HCT116 (cell line): Measurements from ENCODE around the gene TEP1. TPM values are rescaled to one million over a fixed set of nuclear protein-coding genes. Genes with fewer than 3 reads are reported as not detected.

Experiments used
- ATAC-seq: fragments of 200-7000 bp; cut with Tn5 transposase; 2 replicates; pipeline ENCODE4 v1.9.1; 2020; ENCODE audit warnings: mild to moderate bottlenecking, moderate library complexity
- BruUV-seq: library from RNA; stranded (reverse); fragments of 400-500 nt; replicated peaks from 2 replicates; lab custom pipeline; 2021; lab: Mats Ljungman, UMichigan
- CTCF ChIA-PET: fragments of 300-600 bp; sonication (Branson Sonifier 250); formaldehyde crosslinking; loops from one replicate; lab custom pipeline; 2021; ENCODE audit warnings: antibody characterized with exemption; lab: Charles Lee
- POLR2A ChIA-PET: fragments of 300-600, 350-600 bp; sonication (Branson Sonifier 250); formaldehyde crosslinking; loops from one replicate; lab custom pipeline; 2021; ENCODE audit warnings: antibody characterized with exemption; lab: Charles Lee
- RAD21 ChIA-PET, 2 experiments: fragments of 300-600 bp; sonication (Branson Sonifier 250); formaldehyde crosslinking; loops; one replicate each; lab custom pipeline; 2023; ENCODE audit warnings: low total read pairs in 2 of 2; ENCODE audit not compliant: uncharacterized antibody in 2 of 2, unreplicated experiment in 2 of 2, low non-redundant PET in 1 of 2; lab: Charles Lee
- DNase-seq: peaks from one replicate; pipeline ENCODE4 v3.0.0-alpha.2; 2010; ENCODE audit warnings: low read depth, low spot score
- H2AFZ ChIP-seq: fragments of 200-600 bp; shearing (Covaris generic), sonication (generic); 2 replicates; pipeline ENCODE4 v1.6.1; 2017; ENCODE audit warnings: low read depth, mixed run types, mixed read lengths, antibody characterized with exemption, low read length; ENCODE audit not compliant: poor library complexity, severe bottlenecking
- H3K27ac ChIP-seq: 2 replicates; pipeline ENCODE4 v1.5.1; 2012; ENCODE audit warnings: low read depth, low read length
- H3K27me3 ChIP-seq: fragments of 200-600 bp; sonication (generic); 2 replicates; pipeline ENCODE4 v1.6.1; 2016; ENCODE audit warnings: mixed run types, low read length, mixed read lengths; ENCODE audit not compliant: insufficient read depth
- H3K36me3 ChIP-seq, 2 experiments: fragments of 200-500 bp in 1 of 2; fragments of 200-600 bp in 1 of 2; sonication (Bioruptor generic) in 1 of 2; sonication (generic) in 1 of 2; 2 replicates each; pipeline versions ENCODE4 v1.5.1 to v1.6.1; 2014 to 2016; ENCODE audit warnings: low read length in 2 of 2, inconsistent platforms in 1 of 2, mixed read lengths in 1 of 2, mixed run types in 1 of 2; ENCODE audit not compliant: insufficient read depth in 2 of 2, control insufficient read depth in 1 of 2
- H3K4me1 ChIP-seq, 2 experiments: fragments of 200-600 bp in 1 of 2; sonication (generic) in 1 of 2; 2 replicates each; pipeline versions ENCODE4 v1.5.1 to v1.6.1; 2012 to 2017; ENCODE audit warnings: low read length in 2 of 2, inconsistent platforms in 1 of 2, mild to moderate bottlenecking in 1 of 2, mixed read lengths in 1 of 2, mixed run types in 1 of 2, moderate library complexity in 1 of 2; ENCODE audit not compliant: insufficient read depth in 2 of 2, control insufficient read depth in 1 of 2
- H3K4me2 ChIP-seq: fragments of 200-600 bp; sonication (generic); 2 replicates; pipeline ENCODE4 v1.6.1; 2017; ENCODE audit warnings: mixed run types, low read length, mixed read lengths
- H3K4me3 ChIP-seq, 2 experiments: fragments of 200-600 bp in 1 of 2; sonication (generic) in 1 of 2; replicated peaks in 1 of 2; 2 replicates each; pipeline ENCODE4 v1.5.1; 2011 to 2016; ENCODE audit warnings: low read length in 2 of 2, control low read depth in 1 of 2, low read depth in 1 of 2, mild to moderate bottlenecking in 1 of 2, mixed read lengths in 1 of 2, mixed run types in 1 of 2
- H3K79me2 ChIP-seq: fragments of 200-600 bp; sonication (generic); 2 replicates; pipeline ENCODE4 v1.6.1; 2017; ENCODE audit warnings: mild to moderate bottlenecking, mixed run types, low read length, moderate library complexity, mixed read lengths; ENCODE audit not compliant: insufficient read depth
- H3K9ac ChIP-seq: fragments of 200-600 bp; sonication (generic); 2 replicates; pipeline ENCODE4 v1.6.1; 2016; ENCODE audit warnings: low read length, mixed read lengths
- H3K9me2 ChIP-seq: fragments of 200-600 bp; sonication (generic), shearing (Covaris generic); 2 replicates; pipeline ENCODE4 v1.6.1; 2017; ENCODE audit warnings: mixed run types, mild to moderate bottlenecking, moderate library complexity; ENCODE audit not compliant: insufficient read depth
- H3K9me3 ChIP-seq, 2 experiments: fragments of 200-500 bp in 1 of 2; fragments of 200-600 bp in 1 of 2; sonication (Bioruptor generic) in 1 of 2; sonication (generic) in 1 of 2; 2 replicates each; pipeline ENCODE4 v1.6.1; 2014 to 2017; ENCODE audit warnings: low read length in 2 of 2, mixed read lengths in 2 of 2, inconsistent platforms in 1 of 2, low read depth in 1 of 2, mild to moderate bottlenecking in 1 of 2, mixed run types in 1 of 2, moderate library complexity in 1 of 2; ENCODE audit not compliant: control insufficient read depth in 1 of 2, insufficient read depth in 1 of 2
- H4K20me1 ChIP-seq: fragments of 200-600 bp; sonication (generic), shearing (Covaris generic); 2 replicates; pipeline ENCODE4 v1.6.1; 2017; ENCODE audit warnings: mixed run types, mild to moderate bottlenecking, moderate library complexity; ENCODE audit not compliant: insufficient read depth
- CEBPB ChIP-seq: IDR thresholded peaks from 2 replicates; pipeline ENCODE4 v1.6.1; 2012; ENCODE audit warnings: low read depth
- EGR1 ChIP-seq: IDR thresholded peaks from 2 replicates; pipeline ENCODE4 v1.6.1; 2012; ENCODE audit warnings: low read depth
- EZH2 ChIP-seq: fragments of 200-600 bp; sonication (generic); IDR thresholded peaks from 2 replicates; pipeline ENCODE4 v1.6.1; 2017; ENCODE audit warnings: antibody characterized with exemption, mixed run types
- FOSL1 ChIP-seq: IDR thresholded peaks from 2 replicates; pipeline ENCODE4 v1.6.1; 2012; ENCODE audit warnings: low read depth
- POLR2A ChIP-seq: IDR thresholded peaks from 2 replicates; pipeline ENCODE4 v1.7.0; 2011; ENCODE audit warnings: borderline replicate concordance; ENCODE audit not compliant: insufficient read depth, insufficient read length; ENCODE audit errors: extremely low read depth
- POLR2AphosphoS5 ChIP-seq: IDR thresholded peaks from 2 replicates; pipeline ENCODE4 v1.6.1; 2011; ENCODE audit warnings: mild to moderate bottlenecking, low read depth, low read length, moderate library complexity
- SP1 ChIP-seq: IDR thresholded peaks from 2 replicates; pipeline ENCODE4 v1.6.1; 2012; ENCODE audit warnings: low read depth
- TCF7L2 ChIP-seq: IDR thresholded peaks from 2 replicates; pipeline ENCODE4 v1.7.0; 2011; ENCODE audit warnings: borderline replicate concordance, inconsistent platforms; ENCODE audit not compliant: insufficient read depth, insufficient read length; ENCODE audit errors: extremely low read depth
- intact Hi-C: fragments of 100-400 bp; cut with micrococcal nuclease; formaldehyde crosslinking; loops from 2 replicates; pipeline ENCODE4 v1.10.0; 2022
- total RNA-seq: library from RNA; stranded (reverse); gene quantifications from one replicate; pipeline ENCODE4 v1.2.1, GENCODE V29; 2021; ENCODE audit not compliant: unreplicated experiment
- TF ChIP-seq, protein P1 (sequence below): IDR thresholded peaks from 2 replicates; pipeline ENCODE4 v1.6.1; 2012
- TF ChIP-seq, protein P2 (sequence below): IDR thresholded peaks from 2 replicates; pipeline ENCODE4 v1.6.1; 2012
- TF ChIP-seq, protein P3 (sequence below): IDR thresholded peaks from 2 replicates; pipeline ENCODE4 v1.6.1; 2011; ENCODE audit warnings: mild to moderate bottlenecking, low read length, moderate library complexity; ENCODE audit not compliant: insufficient replicate concordance; ENCODE audit errors: extremely low read depth
- TF ChIP-seq, protein P4 (sequence below), 3 experiments: fragments of 200-600 bp in 1 of 3; sonication (generic) in 1 of 3; IDR thresholded peaks in 2 of 3; conservative IDR thresholded peaks in 1 of 3; 2 replicates each; pipeline ENCODE4 v1.5.1; 2012 to 2017; ENCODE audit warnings: low read depth in 2 of 3, low read length in 2 of 3, antibody characterized with exemption in 1 of 3, borderline replicate concordance in 1 of 3, control low read depth in 1 of 3, mild to moderate bottlenecking in 1 of 3, mixed read lengths in 1 of 3, mixed run types in 1 of 3, moderate library complexity in 1 of 3; ENCODE audit not compliant: insufficient read depth in 1 of 3

TEP1 gene
- total RNA-seq, 1 experiment from 2014 or later, result 22.4 TPM

DNA sequence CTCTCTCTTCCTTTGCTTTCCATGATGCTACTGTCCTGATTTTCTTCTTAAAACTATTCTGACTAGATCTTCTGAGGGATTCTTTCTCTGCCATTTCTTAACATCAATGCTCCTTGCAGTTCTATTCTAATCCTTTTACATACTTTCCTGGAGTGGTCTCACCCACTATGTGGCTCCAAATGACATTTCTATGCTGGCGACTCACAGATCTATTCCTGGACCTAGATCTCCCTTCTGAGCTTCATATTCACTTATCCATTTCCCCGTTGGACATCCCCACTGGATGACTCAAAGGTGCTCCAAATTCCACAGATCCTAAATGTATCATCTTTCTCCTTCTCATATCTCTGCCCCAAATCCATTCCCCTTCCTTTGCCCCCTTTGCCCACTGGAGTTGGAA is 4.1 kb downstream of the TEP1 start:
- Histone ChIP-seq H4K20me1 (no peaks in the 10 kb centered on the region), H3K79me2 (peaks cover 19% of the 10 kb centered on the region), H3K9me2 (no peaks in the 10 kb centered on the region), H3K4me3 (no peak overlapping the region), H3K27me3 (no peaks in the 10 kb centered on the region), H3K36me3 (peaks cover 17 to 28% of the 10 kb centered on the region in 2 experiments), H2AFZ (no peak overlapping the region), H3K9ac (no peak overlapping the region), H3K4me1 (peaks cover 9 to 29% of the 10 kb centered on the region in 2 experiments), H3K27ac (no peak overlapping the region), H3K4me2 (peak overlapping the region; percentile 36)
- DNase-seq (no peak), ATAC-seq (no peak)
- intact Hi-C loops, result no loop called here
- ChIA-PET RAD21 (no interaction called here), CTCF (no interaction called here), POLR2A (no interaction called here)
- BruUV-seq, result no TSS peak
- TF ChIP-seq EGR1 (no peak), POLR2A (no peak), EZH2 (no peak), POLR2AphosphoS5 (no peak), TCF7L2 (no peak), FOSL1 (no peak), SP1 (no peak), CEBPB (no peak)
- TF ChIP-seq, protein P1, sequence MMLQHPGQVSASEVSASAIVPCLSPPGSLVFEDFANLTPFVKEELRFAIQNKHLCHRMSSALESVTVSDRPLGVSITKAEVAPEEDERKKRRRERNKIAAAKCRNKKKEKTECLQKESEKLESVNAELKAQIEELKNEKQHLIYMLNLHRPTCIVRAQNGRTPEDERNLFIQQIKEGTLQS, result no peak
- TF ChIP-seq, protein P2, sequence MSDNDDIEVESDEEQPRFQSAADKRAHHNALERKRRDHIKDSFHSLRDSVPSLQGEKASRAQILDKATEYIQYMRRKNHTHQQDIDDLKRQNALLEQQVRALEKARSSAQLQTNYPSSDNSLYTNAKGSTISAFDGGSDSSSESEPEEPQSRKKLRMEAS, result no peak
- TF ChIP-seq, protein P3, sequence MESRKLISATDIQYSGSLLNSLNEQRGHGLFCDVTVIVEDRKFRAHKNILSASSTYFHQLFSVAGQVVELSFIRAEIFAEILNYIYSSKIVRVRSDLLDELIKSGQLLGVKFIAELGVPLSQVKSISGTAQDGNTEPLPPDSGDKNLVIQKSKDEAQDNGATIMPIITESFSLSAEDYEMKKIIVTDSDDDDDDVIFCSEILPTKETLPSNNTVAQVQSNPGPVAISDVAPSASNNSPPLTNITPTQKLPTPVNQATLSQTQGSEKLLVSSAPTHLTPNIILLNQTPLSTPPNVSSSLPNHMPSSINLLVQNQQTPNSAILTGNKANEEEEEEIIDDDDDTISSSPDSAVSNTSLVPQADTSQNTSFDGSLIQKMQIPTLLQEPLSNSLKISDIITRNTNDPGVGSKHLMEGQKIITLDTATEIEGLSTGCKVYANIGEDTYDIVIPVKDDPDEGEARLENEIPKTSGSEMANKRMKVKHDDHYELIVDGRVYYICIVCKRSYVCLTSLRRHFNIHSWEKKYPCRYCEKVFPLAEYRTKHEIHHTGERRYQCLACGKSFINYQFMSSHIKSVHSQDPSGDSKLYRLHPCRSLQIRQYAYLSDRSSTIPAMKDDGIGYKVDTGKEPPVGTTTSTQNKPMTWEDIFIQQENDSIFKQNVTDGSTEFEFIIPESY, result no peak
- TF ChIP-seq, protein P4, sequence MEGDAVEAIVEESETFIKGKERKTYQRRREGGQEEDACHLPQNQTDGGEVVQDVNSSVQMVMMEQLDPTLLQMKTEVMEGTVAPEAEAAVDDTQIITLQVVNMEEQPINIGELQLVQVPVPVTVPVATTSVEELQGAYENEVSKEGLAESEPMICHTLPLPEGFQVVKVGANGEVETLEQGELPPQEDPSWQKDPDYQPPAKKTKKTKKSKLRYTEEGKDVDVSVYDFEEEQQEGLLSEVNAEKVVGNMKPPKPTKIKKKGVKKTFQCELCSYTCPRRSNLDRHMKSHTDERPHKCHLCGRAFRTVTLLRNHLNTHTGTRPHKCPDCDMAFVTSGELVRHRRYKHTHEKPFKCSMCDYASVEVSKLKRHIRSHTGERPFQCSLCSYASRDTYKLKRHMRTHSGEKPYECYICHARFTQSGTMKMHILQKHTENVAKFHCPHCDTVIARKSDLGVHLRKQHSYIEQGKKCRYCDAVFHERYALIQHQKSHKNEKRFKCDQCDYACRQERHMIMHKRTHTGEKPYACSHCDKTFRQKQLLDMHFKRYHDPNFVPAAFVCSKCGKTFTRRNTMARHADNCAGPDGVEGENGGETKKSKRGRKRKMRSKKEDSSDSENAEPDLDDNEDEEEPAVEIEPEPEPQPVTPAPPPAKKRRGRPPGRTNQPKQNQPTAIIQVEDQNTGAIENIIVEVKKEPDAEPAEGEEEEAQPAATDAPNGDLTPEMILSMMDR (IDR thresholded peaks at IDR 0.05 in 2 of 3, conservative IDR thresholded peaks at IDR 0.05 in 1 of 3; ENCODE audit: borderline replicate concordance in 1 of 3, insufficient read depth in 1 of 3, low read depth in 2 of 3, low read length in 2 of 3), result no peak
- TF ChIP-seq, all 23 proteins: peak for 0
- no peaks in the 10 kb centered on the region for H3K9me3 ChIP-seq
